Measurements from ENCODE around the gene SUGCT.

- no peak for TF ChIP-seq CTCF (IDR thresholded peaks at IDR 0.05; ENCODE audit: low read depth, low read length)
- no peak for TF ChIP-seq POLR2A (IDR thresholded peaks at IDR 0.05; ENCODE audit: extremely low read depth, insufficient read length)
- TF ChIP-seq MAX (IDR thresholded peaks at IDR 0.05; ENCODE audit: low read depth, low read length) = no peak
Observed at GRCh38 chr7:40536421-40536820, 401.6 kb downstream of the SUGCT start.
